Measurements from ENCODE around the gene CD99.

CD99 gene

DNA sequence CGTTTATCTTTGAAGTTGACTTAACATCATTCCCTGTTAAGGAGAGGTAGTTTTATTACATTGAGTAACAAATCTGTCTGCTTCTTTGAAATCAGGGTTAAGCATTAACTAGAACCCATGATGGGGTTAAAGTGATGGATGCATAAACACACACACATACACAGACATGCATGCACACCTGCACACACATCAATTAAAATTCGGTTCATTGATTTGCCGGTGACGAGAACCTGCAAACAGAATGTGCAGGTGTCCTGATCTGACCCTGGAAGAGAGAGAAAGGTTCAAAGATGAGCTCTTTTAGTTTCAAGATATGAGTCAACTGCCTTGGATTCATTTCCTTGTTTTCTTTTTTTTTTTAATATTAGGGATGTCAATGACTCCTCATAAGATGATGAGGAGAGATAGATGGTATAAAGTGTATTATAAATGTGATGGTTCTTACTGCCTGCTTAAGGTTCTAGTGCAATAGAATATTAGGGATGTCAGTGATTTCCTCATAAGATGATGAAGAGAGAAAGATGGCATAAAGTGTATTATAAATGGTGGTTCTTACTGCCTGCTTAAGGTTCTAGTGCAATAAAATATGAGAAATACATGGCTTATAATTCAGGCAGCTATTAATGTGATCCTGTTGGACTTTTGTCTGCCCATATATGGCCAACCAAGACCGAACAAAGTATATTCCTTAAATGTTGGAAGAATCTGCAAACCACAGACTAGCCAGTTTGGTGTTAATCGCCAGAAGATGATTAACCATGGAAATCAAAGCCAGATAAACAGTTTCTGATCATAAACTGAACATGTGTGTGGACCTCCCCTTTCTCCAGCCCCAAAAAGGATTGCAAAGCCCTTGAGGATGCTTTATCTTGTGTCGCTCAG lies 14.1 kb upstream of the CD99 start:
- no peak for DNase-seq

GRCh38 chrX:2677764-2678163 lies 13.3 kb upstream of the CD99 start:
- DNase-seq, result no peak

DNA sequence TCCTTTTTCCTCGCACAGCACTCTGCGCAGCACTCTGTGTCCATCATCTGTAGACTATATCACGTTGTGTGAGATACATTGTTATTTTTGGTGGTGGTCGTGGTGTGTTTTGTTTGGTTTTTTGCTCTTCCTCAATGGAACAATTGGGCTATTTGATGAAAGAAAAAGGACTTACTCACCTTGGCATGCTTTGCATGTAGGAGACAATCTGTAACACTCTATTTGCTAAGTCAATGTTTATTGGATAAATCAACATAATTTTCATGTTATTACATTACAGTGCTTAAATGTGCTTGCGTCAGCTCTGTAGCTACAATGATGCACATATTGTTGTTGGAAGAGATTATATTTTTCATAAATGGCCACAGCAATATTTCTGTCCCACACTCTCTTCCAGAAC lies 12.5 kb upstream of the CD99 start:
- no peak for DNase-seq

DNA sequence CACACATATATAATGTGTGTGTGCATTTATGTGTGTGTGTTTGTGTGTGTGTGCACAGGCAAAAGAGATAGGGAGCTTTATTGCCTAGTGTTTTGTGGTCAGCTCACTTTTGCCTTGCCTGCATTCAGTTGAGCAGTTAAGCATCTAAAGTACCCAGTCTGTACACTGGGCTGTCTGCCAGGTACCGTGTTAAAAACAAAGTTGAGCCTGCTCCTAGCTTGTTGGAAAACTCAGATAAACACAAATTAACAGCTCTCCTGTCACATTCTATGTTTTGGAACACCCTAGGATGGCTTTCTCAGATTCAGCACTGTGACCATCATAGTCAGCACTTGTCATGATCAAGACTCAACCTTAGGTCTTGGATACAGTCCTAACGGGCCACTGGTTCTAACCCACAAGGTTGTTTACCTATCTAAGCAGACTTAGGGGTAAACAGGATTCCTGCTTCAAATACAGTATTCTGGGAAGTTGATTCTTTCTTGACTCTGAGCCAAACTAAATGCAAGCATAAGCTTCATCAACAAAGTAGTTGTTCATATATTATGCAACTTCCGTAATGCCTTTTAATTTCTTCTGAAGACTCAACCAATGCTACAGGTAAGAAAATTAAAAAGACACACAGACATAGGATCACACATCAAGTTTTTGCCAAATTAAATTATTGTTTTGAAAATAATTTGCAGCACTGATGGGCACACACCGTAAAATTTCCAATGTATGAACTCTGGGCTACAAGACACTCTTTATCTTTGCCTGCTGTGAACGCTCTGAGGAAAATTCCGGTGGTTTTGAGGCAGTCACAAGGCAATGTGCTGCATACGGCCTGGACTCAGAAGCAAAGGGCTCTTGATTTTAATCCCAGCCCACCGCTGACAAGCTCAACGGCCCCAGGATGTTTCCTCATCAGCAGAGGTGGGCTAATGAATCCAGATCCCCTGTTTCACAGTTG lies 11.3 kb upstream of the CD99 start:
- DNase-seq, result no peak

DNA sequence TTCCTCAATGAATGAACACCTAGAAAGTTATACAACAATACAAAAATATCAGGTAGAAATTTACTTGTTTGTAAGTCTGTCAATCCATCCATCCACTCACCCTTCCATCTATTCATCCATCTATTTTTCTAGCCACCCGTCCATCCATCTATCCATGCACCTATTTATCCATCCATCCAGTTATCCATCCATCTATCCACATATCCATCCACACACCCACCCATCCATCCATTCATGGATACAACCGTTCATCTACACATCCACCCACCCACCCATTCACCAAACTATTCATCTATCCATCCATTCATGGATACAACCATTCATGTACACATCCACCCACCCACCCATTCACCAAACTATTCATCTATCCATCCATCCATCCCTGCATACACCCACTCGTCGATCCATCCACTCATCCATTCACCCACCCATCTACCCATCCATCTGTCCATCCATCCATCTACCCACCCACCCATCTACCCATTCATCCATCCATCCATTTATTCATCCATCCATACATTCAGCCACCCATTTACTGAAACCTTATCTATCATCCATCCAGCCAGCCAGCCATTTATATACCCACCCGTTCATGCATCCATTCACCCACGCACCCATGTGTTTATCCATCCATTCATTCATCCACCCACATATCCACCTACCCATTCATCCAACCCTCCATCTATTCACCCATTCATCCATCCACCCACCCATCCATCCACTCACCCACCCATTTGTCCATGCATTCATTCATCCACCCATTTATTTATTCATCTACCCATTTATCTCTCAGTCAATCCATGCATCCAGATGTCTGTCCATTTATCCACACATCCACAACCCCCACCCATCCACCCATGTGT lies 10.4 kb upstream of the CD99 start:
- no peak for DNase-seq

DNA sequence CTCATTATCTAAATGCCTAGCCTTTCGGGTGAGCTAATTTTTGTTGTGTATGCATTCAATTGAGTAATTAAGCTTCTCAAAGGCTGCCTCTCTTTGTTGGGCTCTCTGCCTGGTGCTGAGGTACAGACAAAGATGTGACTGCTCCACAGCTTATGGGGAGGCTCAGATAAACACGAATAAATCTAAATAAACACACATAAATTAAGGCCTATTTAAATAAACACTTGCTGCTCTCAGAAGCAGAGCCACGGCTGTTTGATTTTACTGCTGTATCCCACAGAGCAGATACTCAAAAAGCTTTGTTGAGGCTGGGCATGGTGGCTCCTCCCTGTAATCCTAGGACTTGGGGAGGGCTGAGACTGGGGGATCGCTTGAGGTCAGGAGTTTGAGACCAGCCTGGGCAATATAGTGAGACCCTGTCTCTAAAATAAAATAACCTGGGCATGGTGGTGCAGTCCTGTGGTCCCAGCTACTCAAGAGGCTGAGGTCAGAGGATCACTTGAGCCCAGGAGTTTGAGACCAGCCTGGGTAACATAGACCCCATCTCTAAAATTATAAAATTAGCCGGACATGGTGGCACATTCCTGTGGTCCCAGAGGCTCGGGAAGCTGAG lies 8.4 kb upstream of the CD99 start:
- no peak for DNase-seq

DNA sequence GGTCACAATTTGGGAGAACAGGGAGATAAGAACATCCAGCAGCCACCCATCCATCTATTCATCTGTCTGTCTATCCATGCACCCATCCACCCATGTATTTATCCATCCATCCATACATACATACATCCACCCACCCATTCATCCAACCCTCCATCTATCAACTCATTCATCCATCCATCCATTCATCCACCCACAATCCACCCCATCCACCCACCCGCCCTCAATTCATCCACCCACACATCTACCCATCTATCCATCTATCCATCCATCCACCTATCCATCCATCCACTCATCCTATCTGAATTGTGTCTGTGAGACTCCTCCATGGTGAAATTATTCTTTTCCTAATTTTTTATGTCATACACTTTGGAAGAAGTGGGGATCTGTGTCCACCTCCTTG lies 6.8 kb upstream of the CD99 start:
- DNase-seq, result no peak

- no peak for DNase-seq
Measured at GRCh38 chrX:2685886-2686285, 5.2 kb upstream of the CD99 start.

DNA sequence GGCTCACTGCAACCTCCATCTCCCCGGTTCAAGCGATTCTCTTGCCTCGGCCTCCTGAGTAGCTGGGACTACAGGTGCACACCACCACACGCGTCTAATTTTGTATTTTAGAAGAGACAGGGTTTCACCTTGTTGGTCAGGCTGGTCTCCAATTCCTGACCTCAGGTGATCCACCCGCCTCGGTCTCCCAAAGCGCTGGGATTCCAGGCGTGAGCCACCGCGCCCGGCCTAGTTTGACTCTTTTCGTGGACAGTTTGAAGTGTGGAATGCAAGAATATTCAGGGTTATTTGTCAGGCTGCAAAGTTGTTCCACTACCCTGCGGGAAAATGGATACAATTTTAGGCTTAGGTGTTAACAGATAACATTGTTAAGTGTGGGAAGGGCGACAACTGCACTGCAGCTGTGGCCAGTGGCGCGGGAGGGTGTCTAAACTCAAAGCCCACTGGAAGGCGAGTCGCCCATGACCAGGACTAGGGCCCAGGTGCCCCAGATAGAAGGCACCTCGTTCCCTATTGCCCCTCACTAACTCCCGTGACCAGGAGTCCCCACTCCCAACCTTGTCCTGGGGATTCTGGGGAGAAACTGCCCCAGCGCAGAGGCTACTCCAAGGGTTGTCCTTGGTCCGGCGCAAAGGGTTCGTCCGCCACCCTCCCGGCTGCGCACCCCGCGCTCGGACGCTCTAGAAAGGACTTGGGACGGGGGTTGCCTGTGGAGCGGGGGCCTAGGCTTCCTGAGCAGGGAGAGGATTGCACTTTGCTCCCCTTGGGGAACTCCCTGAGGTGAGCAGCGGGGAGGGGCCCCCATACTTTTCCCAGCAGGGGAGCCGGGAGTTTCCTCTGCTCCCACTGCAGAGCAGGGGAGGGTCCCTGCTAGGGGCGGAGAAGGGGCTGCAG lies 1.1 kb upstream of the CD99 start:
- no peak for DNase-seq

DNA sequence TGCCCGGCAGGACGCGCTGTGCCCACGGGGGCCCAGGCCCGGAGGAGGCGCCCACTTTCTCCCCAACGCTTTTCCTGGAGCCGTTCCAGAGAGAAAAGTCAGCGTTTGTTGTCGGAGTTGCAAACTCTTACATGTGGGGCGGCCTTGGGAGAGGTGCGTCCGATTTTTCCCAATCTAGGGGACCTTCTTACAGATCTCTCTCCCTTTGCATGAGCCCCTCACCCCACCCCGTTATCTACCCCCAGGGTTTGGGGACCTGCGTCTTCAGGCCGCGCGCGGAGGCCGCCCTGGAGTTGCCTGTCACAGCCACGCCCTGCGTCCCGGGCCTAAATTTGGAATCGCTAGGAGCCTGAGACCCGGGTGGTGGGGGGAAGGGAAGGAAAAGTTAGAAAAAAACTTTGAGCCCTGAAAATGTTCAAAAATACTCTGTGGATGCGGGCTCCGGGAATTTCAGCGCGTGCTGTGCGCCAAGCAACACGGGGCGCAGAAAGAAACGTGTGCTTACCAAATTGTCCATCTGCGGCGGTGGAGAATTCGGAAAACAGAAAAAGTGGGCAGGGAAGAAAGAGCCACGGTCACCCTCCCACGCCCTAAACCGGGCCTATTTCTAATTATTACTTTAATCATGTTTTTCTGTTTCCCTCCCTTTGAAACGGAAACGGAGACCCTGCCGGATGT lies 587 bp downstream of the CD99 start:
- no peak for DNase-seq

GRCh38 chrX:2692221-2693112 lies 1.4 kb downstream of the CD99 start:
- no peak for DNase-seq

- DNase-seq, result no peak
Measured at GRCh38 chrX:2693113-2694002, 2.3 kb downstream of the CD99 start.

DNA sequence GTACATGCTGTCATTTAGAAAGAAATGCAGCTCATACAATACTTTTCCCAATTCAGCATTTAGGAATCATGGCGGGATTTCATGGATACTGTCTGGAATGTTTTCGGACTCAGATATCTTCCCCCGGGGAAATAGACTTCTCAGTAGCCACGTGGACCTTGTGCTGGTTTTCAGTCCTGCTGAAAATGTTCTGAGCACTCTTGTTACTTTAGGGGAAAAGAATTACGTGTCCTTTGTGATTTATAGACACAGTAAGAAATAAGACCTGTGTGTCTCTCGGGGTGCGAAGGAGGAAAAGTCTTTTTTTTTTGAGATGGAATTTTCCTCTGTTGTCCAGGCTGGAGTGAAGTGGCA lies 3.8 kb downstream of the CD99 start:
- DNase-seq, result no peak

GRCh38 chrX:2696698-2697215 lies 5.7 kb downstream of the CD99 start:
- DNase-seq, result no peak

- no peak for DNase-seq
Measured at GRCh38 chrX:2697306-2697705, 6.2 kb downstream of the CD99 start.

DNA sequence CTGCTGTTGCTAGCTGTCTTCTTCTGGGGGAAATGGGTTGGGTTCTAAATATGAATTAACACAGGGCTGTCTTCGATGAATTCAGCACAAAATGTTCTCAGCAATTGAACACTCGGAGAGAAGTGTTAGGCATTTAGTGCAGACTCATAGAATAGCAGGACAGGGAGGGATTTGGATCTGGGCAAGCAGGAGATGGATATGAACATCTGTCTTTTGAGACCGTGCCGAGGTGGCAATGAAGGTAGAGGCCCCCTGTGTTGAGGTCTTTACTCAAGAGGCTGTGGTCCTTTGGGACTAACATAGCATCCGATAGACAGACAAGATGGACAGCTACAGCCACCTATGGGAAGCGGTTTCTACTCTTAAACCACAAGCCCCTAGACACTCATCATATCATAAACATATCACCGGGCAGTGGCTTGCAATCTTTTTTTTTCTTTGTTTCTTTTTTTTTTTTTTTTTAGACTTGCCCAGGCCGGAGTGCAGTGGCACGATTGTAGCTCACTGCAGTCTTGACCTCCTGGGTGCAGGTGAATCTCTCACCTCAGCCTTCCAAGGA lies 6.7 kb downstream of the CD99 start:
- DNase-seq, result no peak

GRCh38 chrX:2698604-2699003 lies 7.5 kb downstream of the CD99 start:
- DNase-seq, result no peak

DNA sequence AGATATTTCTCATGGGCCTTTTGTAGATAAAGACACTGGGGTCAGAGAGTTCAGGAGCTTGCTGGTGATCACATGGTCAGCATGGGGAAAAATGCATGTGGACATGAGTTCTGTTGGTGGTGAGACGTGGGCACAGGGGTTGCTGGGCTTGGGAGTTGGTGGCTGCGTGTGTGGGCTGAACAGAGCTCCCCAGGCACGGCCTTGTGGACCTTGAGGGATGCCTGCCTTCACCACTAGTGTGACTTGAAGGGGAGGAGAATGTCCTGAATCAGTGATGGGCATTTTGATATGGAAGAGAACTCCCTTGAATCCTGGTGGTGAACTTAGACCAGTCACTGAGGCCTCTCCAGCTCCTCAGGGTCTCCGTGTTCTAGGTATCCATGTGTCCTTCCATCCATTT lies 8.9 kb downstream of the CD99 start:
- DNase-seq, result no peak
